Prostate gland (tissue), 2 donors: ENCODE data around the gene CHRNA10. TPM values are rescaled to one million over a fixed set of nuclear protein-coding genes. Genes with fewer than 3 reads are reported as not detected.
"Not testable (repeated sequence)": the region's sequence is repeated elsewhere in the genome, so short reads cannot be mapped to it uniquely, and the experiment has no call there.

Source experiments
- DNase-seq: peaks from one replicate; pipeline ENCODE4 v3.0.0-alpha.2; 2019; ENCODE audit warnings: low spot score
- H3K27ac ChIP-seq, 2 donors: fragments of 200-600 bp; sonication (generic); 2 replicates each; pipeline ENCODE4 v1.5.1; 2017 to 2019
- H3K27me3 ChIP-seq: fragments of 200-600 bp; sonication (generic); replicated peaks from 2 replicates; pipeline ENCODE4 v1.5.1; 2019; ENCODE audit not compliant: insufficient read depth
- H3K36me3 ChIP-seq, 2 donors: fragments of 200-600 bp; sonication (generic); 1 replicate in 1 of 2; 2 replicates in 1 of 2; pipeline versions ENCODE4 v1.5.1 to v1.8.1; 2017 to 2019
- H3K4me1 ChIP-seq: fragments of 200-600 bp; sonication (generic); replicated peaks from 2 replicates; pipeline ENCODE4 v1.5.1; 2019
- H3K4me3 ChIP-seq, 2 donors: fragments of 200-600 bp; sonication (generic); 2 replicates each; pipeline ENCODE4 v1.5.1; 2017 to 2019
- H3K9me3 ChIP-seq: fragments of 200-600 bp; sonication (generic); 2 replicates; pipeline ENCODE4 v1.5.1; 2017
- POLR2A ChIP-seq: fragments of 450-650 bp; IDR thresholded peaks from one replicate; pipeline ENCODE4 v1.6.1; 2016; ENCODE audit warnings: antibody characterized with exemption, mild to moderate bottlenecking
- POLR2AphosphoS5 ChIP-seq: sonication (generic); formaldehyde crosslinking; IDR thresholded peaks from one replicate; pipeline ENCODE4 v1.6.1; 2017; ENCODE audit warnings: antibody characterized with exemption
- WGBS: methylation state at CpG from one replicate; pipeline ENCODE4 v1.1.5; 2018; 5-methylcytosine and 5-hydroxymethylcytosine counted together
- intact Hi-C: fragments of 100-400 bp; cut with DNase I; formaldehyde crosslinking; loops from one replicate; pipeline ENCODE4 v1.14.2; 2022
- total RNA-seq, 2 donors: library from RNA; depleted of rRNA; stranded (reverse); fragments of >200 nt; gene quantifications; one replicate each; pipeline ENCODE4 v1.1.0, GENCODE V29; 2016
- TF ChIP-seq, protein P1 (sequence below), 4 experiments: fragments of 200-600 bp in 2 of 4; fragments of 450-650 bp in 2 of 4; sonication (generic) in 2 of 4; IDR thresholded peaks; 1 replicate in 3 of 4; 2 replicates in 1 of 4; pipeline ENCODE4 v1.5.1; 2016 to 2019; ENCODE audit warnings: antibody characterized with exemption in 4 of 4, mild to moderate bottlenecking in 2 of 4, moderate library complexity in 2 of 4

CHRNA10 gene
- total RNA-seq, 2 donors from 2014 or later: 0.74 to 0.96 TPM

DNA sequence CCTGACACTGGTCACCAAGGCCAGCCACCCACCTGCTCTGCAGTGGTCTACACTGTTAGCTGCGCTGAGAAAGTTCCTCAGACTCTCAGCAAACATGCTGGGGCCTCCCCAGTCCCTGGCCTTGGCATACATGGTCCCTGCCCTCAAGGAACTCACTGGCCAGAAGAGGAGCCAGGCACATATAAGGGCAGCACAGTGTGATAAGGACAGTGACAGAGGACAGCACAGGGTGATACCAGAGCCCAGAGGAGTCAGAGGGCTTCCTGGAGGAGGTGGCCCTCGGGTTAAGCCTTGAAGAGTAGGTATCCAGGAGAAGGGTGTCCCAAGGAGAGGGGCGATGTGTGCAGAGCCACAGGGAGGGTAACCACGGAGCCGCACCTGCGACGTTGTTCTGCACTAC is 25.6 kb downstream of the CHRNA10 start:
- H3K27ac ChIP-seq: no peak overlapping the region
- intact Hi-C loops: no loop called here
- no peaks in the 10 kb centered on the region for H3K9me3 ChIP-seq
- H3K4me3 ChIP-seq: no peak overlapping the region
- no peaks in the 10 kb centered on the region for H3K36me3 ChIP-seq
- TF ChIP-seq POLR2AphosphoS5: no peak
- TF ChIP-seq POLR2A: no peak
- TF ChIP-seq, protein P1, sequence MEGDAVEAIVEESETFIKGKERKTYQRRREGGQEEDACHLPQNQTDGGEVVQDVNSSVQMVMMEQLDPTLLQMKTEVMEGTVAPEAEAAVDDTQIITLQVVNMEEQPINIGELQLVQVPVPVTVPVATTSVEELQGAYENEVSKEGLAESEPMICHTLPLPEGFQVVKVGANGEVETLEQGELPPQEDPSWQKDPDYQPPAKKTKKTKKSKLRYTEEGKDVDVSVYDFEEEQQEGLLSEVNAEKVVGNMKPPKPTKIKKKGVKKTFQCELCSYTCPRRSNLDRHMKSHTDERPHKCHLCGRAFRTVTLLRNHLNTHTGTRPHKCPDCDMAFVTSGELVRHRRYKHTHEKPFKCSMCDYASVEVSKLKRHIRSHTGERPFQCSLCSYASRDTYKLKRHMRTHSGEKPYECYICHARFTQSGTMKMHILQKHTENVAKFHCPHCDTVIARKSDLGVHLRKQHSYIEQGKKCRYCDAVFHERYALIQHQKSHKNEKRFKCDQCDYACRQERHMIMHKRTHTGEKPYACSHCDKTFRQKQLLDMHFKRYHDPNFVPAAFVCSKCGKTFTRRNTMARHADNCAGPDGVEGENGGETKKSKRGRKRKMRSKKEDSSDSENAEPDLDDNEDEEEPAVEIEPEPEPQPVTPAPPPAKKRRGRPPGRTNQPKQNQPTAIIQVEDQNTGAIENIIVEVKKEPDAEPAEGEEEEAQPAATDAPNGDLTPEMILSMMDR (IDR thresholded peaks at IDR 0.05): no peak
- no peak for DNase-seq
- no peaks in the 10 kb centered on the region for H3K4me1 ChIP-seq
- 85% methylated on average over 7 of the region's 7 CpGs for WGBS
- no peaks in the 10 kb centered on the region for H3K27me3 ChIP-seq

DNA sequence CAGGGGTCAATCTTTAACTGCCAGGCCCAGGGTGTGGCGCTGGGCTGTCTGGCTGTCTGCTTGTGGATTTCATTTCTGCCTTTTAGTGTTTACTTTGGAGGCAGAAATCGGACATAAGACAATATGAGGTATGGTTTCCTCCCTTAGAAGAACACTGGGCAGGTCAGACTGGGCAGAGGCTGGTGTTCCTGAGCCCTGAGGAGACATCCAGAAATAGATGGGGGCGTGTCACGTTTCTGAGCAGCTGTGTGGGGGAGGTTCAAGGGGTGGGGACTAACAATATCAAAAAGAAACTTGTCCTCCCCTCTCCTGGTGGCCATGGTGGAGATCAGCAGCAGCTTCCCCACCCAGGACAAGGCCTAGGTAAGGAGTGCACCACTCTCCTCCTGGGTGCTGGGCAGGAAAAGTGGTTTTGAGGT is 26.4 kb downstream of the CHRNA10 start, which contains the start of gene ART1:
TSS of gene ART1 (plus strand) at position 312 of the 419 bp plus-strand sequence. CDS start 14,086 bp downstream, outside the sequence.
- Histone ChIP-seq H3K36me3 (no peaks in the 10 kb centered on the region), H3K27ac (no peak within 1 kb of the TSS), H3K4me3 (no peak within 1 kb of the TSS), H3K4me1 (no peaks in the 10 kb centered on the region), H3K9me3 (no peaks in the 10 kb centered on the region), H3K27me3 (no peaks in the 10 kb centered on the region)
- intact Hi-C loops: no loop called here
- TF ChIP-seq, protein P1 (IDR thresholded peaks at IDR 0.05): no peak
- no peak for TF ChIP-seq POLR2A
- no peak for TF ChIP-seq POLR2AphosphoS5
- WGBS: 85% methylated on average over 4 of the region's 4 CpGs
- DNase-seq: no peak

DNA sequence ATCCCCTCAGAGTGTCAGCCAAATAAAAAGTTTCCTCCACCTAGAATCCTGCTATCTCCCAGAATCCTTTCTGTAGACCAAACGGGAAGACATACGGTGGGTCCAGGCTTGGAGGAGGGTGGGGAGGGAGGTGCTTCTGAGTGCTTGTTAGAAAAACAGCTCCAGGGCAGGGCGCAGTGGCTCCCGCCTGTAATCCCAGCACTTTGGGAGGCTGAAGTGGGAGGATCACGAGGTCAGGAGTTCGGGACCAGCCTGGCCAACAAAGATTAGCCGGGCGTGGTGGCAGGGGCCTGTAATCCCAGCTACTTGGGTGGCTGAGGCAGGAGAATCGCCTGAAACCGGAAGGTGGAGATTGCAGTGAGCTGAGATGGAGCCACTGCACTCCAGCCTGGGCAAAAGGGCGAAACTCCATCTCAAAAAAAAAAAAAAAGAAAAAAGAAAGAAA is 28.1 kb downstream of the CHRNA10 start:
- WGBS: 43% methylated on average over 11 of the region's 11 CpGs
- intact Hi-C loops, DNase-seq, H3K9me3 ChIP-seq, H3K27me3 ChIP-seq, H3K4me1 ChIP-seq, H3K27ac ChIP-seq, H3K36me3 ChIP-seq: not testable (repeated sequence)
- H3K4me3 ChIP-seq: peak overlapping the region in 1 of 2 donors; percentile 42

DNA sequence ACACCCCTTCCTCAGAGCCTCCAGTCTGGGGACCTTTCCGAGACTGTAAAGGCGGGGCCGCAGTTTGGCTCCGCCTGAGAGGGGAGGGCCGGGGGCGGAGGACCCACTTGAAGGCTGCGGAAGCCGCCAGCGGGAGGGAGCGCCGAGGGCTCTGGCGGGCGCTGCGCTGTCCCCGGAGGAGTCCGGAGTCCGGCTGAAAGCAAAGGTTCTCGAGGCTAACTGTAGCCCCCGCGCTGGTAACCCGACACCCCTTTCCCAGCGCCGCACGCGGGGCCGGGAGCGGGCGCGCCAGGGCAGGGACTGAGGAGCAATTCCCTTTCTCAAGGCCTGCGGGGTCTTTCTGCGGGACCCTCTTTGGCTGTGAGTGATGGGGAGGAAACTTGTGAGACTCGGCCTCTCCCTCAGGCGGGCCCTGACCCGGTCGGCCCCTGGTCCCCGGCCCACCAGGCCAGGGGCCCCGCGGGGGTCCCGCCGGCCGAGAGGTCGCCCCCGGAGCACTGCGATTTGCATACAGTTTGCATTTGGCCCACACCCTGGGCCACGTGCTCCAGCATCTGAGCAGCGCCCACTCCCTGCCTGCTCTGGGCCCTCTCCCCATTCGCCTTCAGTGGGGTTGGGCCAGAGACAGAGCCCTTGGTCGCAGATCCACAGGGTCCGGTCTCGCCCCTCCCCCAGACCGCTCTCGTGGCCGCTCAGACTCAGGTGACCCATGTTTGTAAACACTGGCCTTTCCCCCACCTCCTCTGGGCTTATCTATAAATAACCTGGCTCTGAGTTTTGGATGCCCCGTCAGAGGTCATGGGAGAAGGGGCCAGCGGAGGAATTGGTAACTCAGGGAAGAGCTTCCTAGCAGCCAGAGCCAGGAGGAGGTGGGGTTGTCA is 28.9 kb downstream of the CHRNA10 start:
- peak; percentile 76 for DNase-seq
- intact Hi-C loops: no loop called here
- under 1% methylated on average over 55 of the region's 55 CpGs for WGBS
- H3K4me1 ChIP-seq: no peaks in the 10 kb centered on the region
- no peaks in the 10 kb centered on the region for H3K36me3 ChIP-seq
- TF ChIP-seq POLR2AphosphoS5 (peak; percentile 47), POLR2A (peak; percentile 61)
- TF ChIP-seq, protein P1 (IDR thresholded peaks at IDR 0.05): no peak
- H3K27ac ChIP-seq: peak overlapping the region in 1 of 2 donors; percentile 43
- no peaks in the 10 kb centered on the region for H3K9me3 ChIP-seq
- H3K4me3 ChIP-seq: peak overlapping the region; percentile 42 to 46
- no peaks in the 10 kb centered on the region for H3K27me3 ChIP-seq

DNA sequence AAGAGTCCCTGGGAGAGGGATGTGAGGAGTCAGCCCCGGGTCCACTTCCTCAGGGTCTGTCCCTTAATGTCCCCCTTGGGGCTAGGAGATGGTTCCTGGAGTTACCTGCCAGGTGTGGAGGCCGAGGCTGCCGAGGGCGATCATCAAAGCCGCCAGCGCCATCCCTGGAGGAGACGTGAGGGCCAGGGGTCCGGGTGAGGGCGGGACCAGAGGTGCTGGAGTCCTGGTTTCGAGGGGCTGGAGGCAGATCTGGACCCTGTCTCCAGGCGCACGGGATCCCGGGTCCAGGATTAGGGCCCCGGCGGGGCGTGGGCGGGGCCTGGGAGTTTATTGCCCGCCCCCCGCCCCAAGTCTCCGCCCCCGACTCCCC is 29.5 kb downstream of the CHRNA10 start, which contains the start of gene ART5:
TSS of gene ART5 (minus strand) at position 292 of the 370 bp plus-strand sequence. CDS start at position 162, 130 bp downstream.
- H3K36me3 ChIP-seq: no peaks in the 10 kb centered on the region
- no peaks in the 10 kb centered on the region for H3K4me1 ChIP-seq
- no peak for DNase-seq
- intact Hi-C loops: no loop called here
- no peaks in the 10 kb centered on the region for H3K27me3 ChIP-seq
- TF ChIP-seq, protein P1 (IDR thresholded peaks at IDR 0.05): no peak
- no peak for TF ChIP-seq POLR2A
- no peak for TF ChIP-seq POLR2AphosphoS5
- peak within 1 kb of the TSS; percentile 42 to 46 for H3K4me3 ChIP-seq
- 19% methylated on average over 12 of the region's 21 CpGs for WGBS
- no peaks in the 10 kb centered on the region for H3K9me3 ChIP-seq
- H3K27ac ChIP-seq: peak within 1 kb of the TSS in 1 of 2 donors; percentile 43
